Stimulated activated CD8-positive, alpha-beta memory T cell treated with anti-CD3 and anti-CD28 coated beads, Interleukin-4, amount 100 ng/mL, for 4 hours (primary cell): ENCODE results near the gene TNNT3.
"Not testable (repeated sequence)": the region's sequence is repeated elsewhere in the genome, so short reads cannot be mapped to it uniquely, and the experiment has no call there.

Experiments used
- DNase-seq, 2 donors: peaks; one replicate each; pipeline ENCODE4 v3.0.0-alpha.2; 2020; ENCODE audit warnings: low read depth in 2 of 2, low spot score in 1 of 2

Gene TNNT3

GRCh38 chr11:1919391-1920127 lies at the start of gene TNNT3:
TSS of gene TNNT3 (plus strand) at chr11:1919703. CDS start at chr11:1922875, 3,172 bp downstream.
- no peak for DNase-seq

- no peak for DNase-seq
Measured at GRCh38 chr11:1870326-1870696, 49.2 kb upstream of the TNNT3 start.

- DNase-seq = no peak
Measured at GRCh38 chr11:1870721-1871466, 48.6 kb upstream of the TNNT3 start.

GRCh38 chr11:1871531-1871930 lies 48.0 kb upstream of the TNNT3 start:
- no peak for DNase-seq

GRCh38 chr11:1872267-1872985 lies 47.1 kb upstream of the TNNT3 start:
- no peak for DNase-seq

GRCh38 chr11:1873048-1873812 lies 46.3 kb upstream of the TNNT3 start:
- no peak for DNase-seq

- not testable (repeated sequence) for DNase-seq
Measured at GRCh38 chr11:1873813-1874150, 45.7 kb upstream of the TNNT3 start.

- DNase-seq = not testable (repeated sequence)
Measured at GRCh38 chr11:1874441-1875092, 44.9 kb upstream of the TNNT3 start.

GRCh38 chr11:1875093-1875850 lies 44.2 kb upstream of the TNNT3 start:
- DNase-seq = no peak

- not testable (repeated sequence) for DNase-seq
Measured at GRCh38 chr11:1875851-1876301, 43.6 kb upstream of the TNNT3 start.

- no peak for DNase-seq
Measured at GRCh38 chr11:1876361-1877063, 43.0 kb upstream of the TNNT3 start.

GRCh38 chr11:1877211-1878136 lies 42.0 kb upstream of the TNNT3 start:
- no peak for DNase-seq

- no peak for DNase-seq
Measured at GRCh38 chr11:1878137-1879031, 41.1 kb upstream of the TNNT3 start.

- no peak for DNase-seq
Measured at GRCh38 chr11:1879342-1879940, 40.1 kb upstream of the TNNT3 start.

GRCh38 chr11:1879941-1880720 lies 39.4 kb upstream of the TNNT3 start:
- no peak for DNase-seq
